Activated T-cell treated with anti-CD3 and anti-CD28 coated beads for 1 hour (primary cell): ENCODE results near the gene METRNL.
A peak's percentile ranks its signal among the peaks of the same experiment; 100 is the strongest.

Experiments
- DNase-seq: peaks from one replicate; pipeline ENCODE4 v3.0.0-alpha.2; 2020; ENCODE audit warnings: low read depth

METRNL gene

DNA sequence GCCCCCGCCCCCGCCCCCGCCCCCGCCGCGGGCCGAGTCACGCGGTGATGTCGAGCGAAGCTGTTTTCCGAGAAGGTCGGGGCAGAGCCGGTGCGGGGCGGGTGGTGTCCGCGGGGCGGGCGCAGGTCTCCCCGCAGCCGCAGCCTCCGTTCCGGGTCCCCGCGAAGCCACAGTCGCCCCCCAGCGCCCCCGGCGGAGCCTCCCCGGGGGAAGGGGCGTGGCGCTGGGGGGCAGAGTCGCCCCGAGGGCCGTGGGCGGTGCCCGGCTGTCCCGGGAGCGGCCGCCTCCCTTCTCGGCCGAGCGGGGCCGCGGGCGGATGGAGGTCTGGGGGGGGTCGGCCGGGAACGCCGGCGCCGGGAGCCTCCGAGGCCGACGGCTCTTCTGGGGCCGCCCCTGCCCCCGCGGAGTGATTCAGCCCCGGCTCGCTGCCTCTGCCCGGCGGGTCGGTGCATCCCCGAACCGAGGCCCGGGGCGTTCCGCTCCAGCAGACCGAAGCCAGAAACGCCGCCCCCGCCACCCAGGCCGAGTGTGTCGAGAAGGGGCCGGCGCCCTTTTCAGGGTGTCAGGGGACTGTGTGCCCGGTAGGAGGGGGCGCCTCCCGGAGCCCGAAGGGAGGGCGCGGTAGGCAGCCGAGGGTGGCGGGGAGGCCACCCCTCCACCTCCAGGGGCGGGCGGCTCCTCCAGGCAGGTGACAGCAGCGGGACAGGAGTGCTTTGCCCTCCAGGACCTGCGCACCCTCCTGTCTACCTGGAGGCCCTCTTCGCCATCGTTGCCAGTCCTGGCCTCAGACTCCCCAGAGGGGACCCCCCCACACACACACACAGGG lies 1.7 kb downstream of the METRNL start:
- DNase-seq, result peak; percentile 29

DNA sequence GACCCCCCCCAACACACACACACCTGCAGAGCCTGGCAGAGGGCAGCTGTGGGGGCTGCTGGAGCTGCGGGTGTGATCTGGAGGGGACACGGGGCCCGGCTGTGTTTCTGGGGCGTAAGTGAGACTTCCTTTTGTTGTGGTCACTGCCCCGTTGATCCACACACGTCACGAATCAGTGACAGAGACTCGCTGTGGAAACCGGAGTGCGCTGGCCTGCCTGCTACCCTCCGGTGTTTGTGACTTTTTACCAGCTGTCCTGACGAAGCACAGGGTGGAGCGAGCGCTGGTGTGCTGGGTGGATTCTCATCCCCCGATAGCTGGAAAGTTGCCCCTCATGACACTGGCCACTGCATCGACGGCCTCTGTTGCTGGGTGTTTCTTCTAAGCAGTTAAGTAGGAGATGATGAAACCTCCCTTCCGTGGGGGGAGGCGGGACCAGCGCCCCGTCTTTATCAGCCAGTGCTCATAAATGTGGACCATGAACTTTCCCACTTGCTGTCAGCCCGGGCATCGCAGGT lies 2.3 kb downstream of the METRNL start:
- no peak for DNase-seq

DNA sequence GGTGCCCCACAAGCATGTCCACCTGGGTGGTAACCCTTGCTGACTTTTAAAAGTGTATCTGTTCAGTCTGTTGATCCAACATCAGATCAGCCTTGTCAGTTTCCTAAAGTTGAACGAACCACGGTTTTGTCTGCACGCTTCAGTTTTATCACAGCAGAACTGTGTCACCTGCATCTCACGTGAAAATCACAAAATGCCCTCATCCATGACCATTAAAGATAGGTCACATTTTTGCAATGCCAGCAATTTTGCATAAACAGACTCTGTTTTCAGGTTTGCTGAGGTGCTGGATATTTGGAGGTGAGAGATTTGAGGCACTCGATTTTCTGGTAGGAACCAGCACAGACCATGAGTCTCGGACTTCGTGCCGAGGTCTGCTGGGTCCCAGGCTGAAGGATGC lies 3.0 kb downstream of the METRNL start:
- DNase-seq, result no peak

DNA sequence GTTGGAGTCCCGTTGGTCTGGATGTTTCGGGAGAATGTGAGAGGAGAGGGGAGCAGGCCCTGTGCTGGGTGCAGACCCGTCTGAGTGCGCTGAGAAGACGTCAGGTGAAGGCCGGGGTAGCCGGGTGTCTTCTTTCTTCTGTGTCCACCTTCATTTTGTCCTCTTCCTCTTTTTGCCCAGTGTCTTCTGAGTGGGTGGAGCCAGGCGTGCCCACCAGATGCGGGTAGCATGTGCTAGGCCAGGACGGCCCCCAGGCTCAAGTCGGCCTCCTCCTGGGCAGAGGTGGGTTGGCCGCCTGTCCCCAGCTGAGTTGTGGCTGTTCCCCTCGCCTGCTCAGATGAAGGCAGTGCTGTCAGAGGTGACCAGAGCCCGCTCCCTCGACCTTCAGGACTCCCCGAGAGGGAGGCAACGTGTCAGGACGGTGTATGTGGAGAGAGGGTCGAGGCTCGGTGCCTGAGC lies 3.5 kb downstream of the METRNL start:
- DNase-seq, result no peak

DNA sequence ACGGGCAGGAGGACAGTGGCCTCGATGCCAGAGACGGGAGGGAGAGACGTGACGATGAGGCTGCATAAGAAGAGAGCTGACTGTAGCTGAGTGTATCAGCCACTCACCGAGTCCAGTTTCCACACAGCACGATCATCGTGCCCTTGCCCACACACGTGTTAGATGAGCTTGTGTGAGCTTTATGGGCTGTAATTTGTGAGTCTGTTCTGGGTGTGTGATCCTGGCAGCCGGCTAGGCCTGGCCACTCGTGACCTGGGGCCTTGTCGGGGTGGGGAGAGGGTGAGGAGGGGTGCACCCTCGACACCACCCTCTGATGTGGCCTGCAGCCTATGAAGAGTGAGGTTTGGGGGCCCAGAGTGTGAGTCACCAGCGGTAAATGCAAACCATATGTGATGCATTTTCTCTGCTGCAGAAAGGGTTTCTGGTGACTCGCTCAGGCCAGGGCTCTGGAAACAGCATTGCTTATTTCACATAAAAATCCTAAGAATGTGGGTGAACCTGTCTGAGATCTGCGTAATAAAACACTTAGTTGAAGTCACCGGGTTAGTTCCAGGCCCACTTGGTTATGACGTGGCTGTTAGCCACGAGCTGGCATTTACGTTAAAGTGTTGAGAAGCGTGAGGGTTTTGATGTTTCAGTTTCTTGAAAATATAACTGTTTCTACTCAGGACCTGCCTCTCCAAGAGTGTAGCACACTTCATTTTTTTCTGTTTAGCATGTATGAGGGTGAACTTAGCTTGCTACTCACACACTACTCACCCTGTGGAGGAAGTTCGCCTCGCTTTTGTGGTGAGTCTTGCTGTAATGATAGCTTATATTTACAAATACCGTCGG lies 4.2 kb downstream of the METRNL start:
- peak; percentile 23 for DNase-seq

DNA sequence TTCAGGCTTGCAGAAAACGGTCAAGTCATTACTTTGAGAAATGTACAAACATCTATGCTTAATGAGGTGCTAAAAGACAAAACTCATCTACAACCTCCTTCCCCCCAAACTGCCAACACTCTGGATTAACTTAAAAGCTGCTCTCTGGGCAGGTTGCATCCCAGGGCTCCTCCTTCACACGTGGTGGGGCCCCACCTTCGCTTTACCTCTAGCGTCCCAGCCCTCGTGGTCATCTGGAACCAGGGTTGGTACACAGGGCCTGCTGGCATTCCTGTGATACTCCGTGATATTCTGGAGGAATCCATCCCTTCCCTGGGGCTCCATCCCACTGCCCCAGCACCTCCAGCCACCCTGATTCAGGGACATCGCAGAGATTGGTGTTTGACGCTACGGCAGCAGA lies 4.8 kb downstream of the METRNL start:
- no peak for DNase-seq

DNA sequence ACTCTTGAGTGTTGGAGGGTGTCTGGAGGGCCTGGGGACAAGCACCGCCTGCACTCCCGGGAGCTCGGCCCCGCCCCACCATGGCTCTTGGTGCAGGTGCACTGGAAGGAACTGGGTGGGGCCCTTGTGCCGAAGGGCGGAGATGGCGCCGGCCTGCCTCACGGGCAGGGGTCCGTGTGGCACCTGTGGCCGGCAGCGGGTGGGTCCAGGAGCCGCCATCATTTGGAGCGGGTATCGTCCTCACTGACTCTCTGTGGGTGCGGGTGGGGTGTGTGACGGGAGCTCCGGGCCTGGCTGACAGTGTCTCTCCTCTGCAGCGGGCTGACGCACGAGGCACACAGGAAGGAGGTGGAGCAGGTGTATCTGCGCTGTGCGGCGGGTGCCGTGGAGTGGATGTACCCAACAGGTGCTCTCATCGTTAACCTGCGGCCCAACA lies 5.2 kb downstream of the METRNL start:
- DNase-seq, result no peak

DNA sequence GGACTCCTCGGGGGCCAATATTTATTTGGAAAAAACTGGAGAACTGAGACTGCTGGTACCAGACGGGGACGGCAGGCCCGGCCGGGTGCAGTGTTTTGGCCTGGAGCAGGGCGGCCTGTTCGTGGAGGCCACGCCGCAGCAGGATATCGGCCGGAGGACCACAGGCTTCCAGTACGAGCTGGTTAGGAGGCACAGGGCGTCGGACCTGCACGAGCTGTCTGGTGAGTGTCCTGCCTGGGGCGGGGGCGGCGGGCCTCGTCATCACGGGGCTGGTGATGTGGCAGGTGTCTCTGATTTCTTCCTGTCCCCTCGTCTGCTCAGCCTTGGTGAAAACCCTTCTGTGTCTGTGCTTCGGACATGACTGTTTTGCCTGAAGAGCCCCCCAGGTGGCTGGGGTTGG lies 5.7 kb downstream of the METRNL start:
- no peak for DNase-seq

DNA sequence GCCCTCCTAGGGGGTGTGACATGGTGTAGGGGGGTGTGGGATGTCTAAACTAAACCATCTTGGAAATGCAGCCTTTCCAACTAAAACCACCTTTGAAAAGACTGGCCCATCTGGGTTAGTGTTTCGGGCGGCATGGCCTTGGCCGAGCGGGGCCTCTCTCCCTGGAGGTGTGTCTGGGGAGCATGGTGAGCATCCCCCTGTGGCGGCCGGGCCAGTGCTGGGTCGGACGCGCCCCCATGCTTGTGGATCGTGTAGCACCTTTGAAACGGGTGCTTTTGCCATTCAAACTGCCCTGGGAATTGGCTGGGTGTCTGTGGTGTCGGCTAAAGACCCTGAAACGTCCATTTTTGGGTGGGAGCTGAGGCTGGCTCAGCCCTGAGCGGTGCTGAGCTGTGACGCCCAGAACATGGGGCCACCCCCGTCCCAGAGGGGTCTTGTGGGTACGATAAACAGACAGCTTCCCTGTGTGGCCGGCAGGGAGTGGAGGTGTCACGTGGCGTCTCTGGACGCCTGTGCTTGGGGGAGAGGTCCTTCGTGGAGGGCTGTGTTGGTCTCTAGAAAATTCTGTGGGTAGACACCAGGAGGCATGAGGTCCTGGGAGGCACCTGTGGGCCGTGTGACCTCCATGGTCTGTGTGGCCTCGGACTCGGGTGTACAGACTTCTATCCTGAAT lies 6.3 kb downstream of the METRNL start:
- DNase-seq, result no peak

DNA sequence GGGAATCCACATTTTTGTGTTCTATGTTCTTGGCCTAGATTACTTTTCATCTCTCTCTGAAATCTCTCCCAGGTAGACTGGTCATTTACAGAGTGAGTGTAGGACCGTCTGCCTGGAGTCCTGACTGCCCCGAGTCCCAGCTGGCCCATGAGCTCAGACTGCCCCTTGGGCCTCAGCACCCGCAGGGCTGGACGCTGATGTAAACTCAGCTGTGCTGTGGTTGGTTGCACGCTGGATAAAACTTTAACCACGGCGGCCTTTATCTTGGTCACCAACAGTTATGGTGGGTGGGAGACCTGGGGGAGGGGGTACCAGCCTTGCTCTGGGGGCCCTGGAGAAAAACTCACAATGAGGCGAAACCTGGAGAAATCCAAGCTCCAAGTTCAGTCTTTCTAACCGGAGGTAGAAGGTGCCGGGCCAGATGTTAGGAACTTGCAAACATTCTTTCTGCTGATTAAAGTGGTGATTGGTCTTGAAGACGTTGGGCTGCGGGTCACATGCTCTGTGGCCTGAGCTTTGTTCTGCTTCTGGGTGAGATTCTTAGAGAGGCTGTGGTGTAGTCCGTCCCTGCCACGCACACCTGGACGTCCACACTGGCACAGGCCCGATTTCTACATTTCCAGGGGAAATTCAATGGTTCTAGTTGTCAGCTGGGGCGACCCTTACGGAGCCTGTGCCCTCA lies 6.9 kb downstream of the METRNL start:
- DNase-seq, result no peak

DNA sequence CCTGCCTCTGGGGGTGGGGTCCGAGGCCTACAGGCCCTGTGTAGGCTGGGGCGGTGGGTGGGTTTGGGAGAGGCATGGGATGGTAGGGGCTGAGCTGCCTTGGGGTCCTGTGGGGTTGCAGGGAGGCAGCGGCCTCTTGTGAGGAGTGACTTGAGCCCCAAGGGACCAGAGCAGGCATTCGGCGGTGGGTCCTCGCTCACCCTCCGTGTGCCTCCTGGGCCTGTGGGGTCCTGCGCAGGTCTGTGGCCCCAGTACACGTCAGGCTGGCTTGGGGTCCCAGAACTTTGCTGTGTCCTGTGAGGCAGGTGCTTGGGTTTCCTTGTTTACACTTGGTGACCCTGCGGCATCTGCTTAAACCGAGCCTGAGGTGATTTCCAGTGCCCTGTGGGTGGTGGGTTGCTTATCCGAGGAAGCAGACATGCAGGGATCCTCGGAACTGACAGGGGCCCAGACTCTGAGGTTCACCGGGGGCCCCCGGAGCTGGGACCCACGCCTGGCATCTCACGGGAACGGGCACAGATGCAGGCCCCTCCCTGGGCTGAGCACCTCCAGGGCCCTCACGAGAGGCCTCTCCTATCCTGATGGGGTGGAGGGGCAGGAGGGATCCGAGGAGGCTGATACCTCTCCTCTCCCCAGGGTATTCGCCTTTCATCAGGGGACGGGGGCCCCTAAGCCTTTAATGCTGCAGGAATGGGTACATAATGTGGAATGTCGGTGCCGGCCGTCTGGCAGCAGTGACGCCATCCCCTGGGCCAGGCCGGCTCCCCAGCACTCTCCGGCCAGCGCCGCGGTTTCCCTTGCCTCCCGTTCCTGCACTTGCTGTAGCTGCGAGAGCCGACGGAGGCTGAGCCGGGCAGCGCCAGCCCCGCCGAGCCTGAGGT lies 7.7 kb downstream of the METRNL start:
- DNase-seq, result no peak

DNA sequence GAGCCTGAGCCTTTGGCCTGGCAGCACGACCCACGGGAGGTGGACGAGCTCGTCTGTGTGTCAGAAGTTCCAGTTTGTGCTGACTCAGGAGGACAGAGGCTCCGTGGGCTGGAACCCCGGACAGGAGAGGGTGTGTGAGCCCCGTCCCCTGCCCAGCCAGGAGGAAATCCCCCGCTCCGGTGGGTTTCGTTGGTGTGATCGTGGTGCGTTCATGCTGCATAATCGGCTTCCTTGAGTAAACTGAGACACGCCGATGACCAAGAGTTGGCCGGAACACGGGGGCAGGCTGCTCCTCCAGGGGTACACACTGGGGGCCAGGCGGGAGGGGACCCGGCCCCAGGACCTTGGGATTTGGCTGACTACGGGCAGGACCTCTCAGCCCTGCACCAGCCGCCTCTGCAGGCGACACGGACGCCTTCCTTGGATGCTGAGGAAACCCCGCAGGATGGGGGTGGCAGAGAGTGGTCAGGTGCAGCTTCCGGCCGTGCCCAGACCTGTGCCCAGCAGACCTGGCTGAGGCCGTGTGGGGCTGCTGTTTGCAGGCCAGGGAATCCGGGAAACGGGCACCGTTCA lies 8.5 kb downstream of the METRNL start:
- DNase-seq, result no peak

DNA sequence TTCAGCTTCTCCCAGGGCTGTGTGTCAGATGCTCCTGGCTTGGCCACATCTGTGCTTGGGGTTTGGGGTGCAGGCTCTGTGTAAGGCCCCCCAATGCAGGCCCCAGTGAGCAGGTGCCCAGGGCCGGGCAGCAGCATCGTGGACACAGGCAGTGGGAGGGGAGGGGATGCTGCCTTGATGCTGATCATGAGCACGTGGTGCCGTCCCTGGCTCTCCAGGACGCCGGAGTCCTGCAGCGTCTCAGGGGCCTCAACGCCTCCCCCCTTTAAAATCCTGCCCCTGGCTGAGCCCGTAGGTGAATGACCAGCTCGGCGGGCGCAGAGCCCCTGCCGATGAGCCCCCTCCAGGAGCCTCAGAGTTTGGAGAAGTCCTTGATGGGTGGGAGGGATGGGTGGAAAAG lies 9.0 kb downstream of the METRNL start:
- DNase-seq, result no peak

DNA sequence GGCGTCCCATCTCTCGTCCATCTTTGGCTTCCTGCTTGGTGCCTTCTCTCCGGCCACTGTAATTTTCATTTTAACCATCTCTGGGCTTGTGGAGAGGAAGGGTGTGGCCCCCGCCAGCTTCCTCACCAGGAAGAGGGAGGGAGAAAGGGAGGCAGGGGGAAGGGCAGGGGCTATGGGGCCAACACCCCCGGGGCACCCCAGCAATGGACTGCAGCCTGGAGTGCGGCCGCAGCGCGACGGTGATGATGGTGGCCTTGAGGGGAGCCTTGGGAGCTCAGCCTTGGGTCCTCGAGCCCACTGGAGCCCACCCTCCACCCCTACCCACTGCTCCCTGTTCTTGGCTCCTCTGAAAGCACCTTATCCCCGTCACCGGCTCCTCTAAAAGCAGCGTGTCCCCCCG lies 9.5 kb downstream of the METRNL start:
- DNase-seq, result no peak

DNA sequence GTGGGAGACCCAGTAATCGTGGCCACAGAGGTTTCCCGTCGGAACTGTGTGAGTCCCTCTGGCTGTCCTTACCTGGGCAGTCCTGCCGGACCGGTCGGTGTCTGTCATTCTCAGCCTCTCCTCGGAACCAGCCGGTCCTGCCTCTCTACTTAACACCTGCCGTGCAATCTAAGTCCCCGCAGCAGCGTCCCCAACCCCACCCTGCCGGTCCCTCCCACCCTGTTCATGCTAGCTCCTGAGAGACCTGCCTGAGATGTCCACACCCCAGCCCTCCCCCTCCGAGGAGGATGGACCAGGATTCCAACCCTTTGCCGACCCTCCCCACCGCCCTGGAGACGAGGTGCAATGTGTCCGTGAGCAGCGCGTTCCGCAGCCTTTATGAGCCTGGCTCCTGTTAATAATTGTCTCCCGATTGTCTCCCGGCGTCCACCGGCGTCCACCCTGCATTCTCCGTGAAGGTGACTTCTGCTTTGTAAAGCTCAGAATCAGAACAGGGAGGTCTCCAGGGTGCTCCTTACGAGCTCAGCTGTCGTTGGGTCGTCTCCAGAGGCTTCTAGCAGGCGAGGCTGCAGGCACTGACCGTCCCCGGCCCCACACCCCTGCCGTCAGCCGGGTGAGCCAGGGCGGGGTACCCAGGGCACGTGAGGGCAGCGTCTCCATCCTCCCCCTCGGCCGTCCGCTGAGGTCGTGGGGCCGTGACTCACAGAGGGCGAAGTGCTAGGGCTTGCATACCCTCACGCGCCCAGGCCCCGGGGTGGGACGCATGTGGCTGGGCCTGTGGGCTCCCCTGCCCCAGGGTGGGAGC lies 10.1 kb downstream of the METRNL start:
- DNase-seq, result no peak

DNA sequence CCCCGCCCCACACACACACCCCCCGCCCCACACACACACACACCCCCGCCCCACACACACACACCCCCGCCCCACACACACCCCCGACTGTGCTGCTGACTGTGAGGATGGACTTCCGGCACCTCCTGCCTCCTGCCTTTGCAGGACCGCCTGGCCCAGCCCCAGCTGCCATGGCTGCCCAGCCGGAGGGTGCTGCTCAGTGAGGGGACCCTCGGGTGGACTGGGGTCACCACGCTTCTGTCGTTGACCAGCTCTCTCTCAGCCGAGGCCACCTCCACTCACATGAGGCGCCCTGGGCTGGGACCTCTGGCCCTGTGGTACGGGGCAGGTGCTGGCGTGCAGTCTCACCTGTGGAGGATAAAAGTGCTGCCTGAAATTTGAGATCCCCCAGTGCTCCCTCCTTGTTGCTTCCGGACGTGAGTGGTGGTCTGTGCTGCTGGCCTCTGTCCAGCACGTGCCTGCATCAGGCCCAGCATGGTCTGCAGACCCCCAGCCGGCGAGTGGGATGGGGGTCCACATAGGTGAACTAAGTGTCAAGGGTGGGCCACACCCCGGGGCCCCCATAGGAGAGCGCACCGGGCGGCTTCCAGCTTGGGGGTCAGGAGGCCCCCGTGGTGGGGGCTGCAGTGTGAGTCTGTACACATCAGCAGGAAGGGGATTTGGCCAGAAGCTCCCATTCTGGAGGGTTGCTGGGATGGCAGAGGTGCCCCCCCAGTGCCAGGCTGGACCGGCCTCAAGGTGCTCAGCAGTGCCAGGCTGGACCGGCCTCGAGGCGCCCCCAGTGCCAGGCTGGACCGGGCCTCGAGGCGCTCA lies 11.2 kb downstream of the METRNL start:
- no peak for DNase-seq

DNA sequence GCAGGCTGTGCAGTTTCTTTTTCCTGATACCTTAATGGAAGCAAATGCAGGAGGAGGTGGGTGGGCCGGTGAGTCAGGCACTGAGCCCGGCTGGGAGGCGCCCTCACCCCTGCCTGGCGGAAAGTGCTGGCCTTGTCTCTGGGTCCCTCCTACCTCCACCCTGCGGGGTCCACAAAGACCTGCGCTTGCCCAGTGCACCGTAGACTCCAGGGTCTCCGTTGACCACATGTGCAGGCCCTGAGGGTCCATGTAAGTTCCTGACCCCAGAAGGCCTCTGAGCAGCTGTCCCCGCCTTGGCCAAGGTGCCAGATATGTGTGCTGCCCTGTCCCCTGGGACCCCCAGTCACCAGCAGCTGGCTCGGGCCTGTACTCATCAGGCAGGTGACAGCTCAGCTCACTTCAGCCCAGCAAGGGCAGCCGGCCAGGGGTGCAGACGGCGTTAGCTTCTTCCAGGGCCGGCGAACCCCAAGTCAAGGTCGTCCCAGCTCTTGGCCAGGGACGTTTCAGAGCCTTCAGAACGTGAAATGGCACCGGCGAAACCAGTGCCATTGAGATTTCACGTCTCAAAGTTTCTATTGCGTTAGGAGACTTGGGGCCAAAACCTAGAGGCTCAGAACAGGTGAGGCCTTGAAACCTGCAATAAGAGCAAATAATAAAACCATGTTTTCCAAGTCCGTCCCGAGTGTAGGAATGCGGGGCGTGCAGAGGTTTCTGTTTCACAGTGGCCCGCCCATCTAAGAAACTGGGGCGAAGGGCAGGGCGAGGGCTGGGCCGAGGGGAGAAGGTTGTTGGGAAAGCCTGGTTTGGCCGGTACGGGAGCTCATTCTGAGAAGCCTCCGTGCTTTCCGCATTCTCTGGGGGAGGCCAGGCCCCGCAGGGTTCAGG lies 12.1 kb downstream of the METRNL start:
- DNase-seq, result no peak

DNA sequence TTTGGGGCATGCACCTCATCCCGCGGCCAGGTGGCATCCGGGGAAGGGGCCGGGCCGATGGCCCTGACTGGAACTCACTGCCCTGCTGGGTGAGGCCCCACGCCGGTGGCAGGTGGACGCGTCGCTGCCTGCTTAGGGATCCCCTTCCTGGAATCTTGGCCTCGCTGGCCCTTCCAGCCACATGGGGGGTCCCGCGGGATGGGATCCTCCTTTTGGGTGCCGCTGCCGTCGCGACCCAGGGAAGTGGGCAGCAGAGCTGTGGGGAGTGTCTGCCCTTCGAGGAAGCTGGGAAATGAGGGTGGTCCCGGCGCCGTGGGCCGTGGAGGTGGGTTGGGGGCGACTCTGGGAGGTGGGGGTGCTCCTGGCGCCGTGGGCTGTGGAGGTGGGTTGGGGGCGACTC lies 12.8 kb downstream of the METRNL start:
- DNase-seq, result no peak
